Ascending aorta (tissue), 2 donors: Measurements from ENCODE around the gene ECI1. TPM values are rescaled to one million over a fixed set of nuclear protein-coding genes. Genes with fewer than 3 reads are reported as not detected.
"Not testable (repeated sequence)": the region's sequence is repeated elsewhere in the genome, so short reads cannot be mapped to it uniquely, and the experiment has no call there.

Source experiments
- DNase-seq, 2 donors: peaks; one replicate each; pipeline ENCODE4 v3.0.0-alpha.2; 2019; ENCODE audit warnings: low spot score in 2 of 2
- H3K27ac ChIP-seq, 2 donors: fragments of 200-600 bp; sonication (generic); one replicate each; pipeline ENCODE4 v1.5.1; 2016 to 2017; ENCODE audit warnings: mild to moderate bottlenecking in 1 of 2
- H3K27me3 ChIP-seq: fragments of 200-600 bp; sonication (generic); one replicate; pipeline ENCODE4 v1.5.1; 2017
- H3K36me3 ChIP-seq, 2 donors: fragments of 200-600 bp; sonication (generic); one replicate each; pipeline ENCODE4 v1.5.1; 2016
- H3K4me1 ChIP-seq, 2 donors: fragments of 200-600 bp; sonication (generic); one replicate each; pipeline ENCODE4 v1.5.1; 2016 to 2017; ENCODE audit warnings: mild to moderate bottlenecking in 1 of 2
- H3K4me3 ChIP-seq, 2 donors: fragments of 200-600 bp; sonication (generic); one replicate each; pipeline ENCODE4 v1.5.1; 2016 to 2017; ENCODE audit warnings: mild to moderate bottlenecking in 1 of 2
- H3K9me3 ChIP-seq, 2 donors: fragments of 200-600 bp; sonication (generic); one replicate each; pipeline ENCODE4 v1.5.1; 2016
- CTCF ChIP-seq, 3 experiments: fragments of 200-600 bp in 2 of 3; fragments of 450-650 bp in 1 of 3; sonication (generic) in 2 of 3; IDR thresholded peaks; one replicate each; pipeline ENCODE4 v1.5.1; 2016 to 2019; ENCODE audit warnings: antibody characterized with exemption in 3 of 3, mild to moderate bottlenecking in 1 of 3, moderate library complexity in 1 of 3
- intact Hi-C: fragments of 100-400 bp; cut with DNase I; formaldehyde crosslinking; loops from one replicate; pipeline ENCODE4 v1.15.1; 2023
- total RNA-seq: library from RNA; depleted of rRNA; stranded (reverse); fragments of >200 nt; gene quantifications from one replicate; pipeline ENCODE4 v1.1.0, GENCODE V29; 2016

ECI1 gene
- total RNA-seq, 1 donor from 2014 or later, result 10.9 TPM

GRCh38 chr16:2263026-2263425 lies 11.6 kb upstream of the ECI1 start:
- H3K36me3 ChIP-seq, result peaks cover 54 to 62% of the 10 kb centered on the region in 2 donors
- not testable (repeated sequence) for H3K27ac ChIP-seq, H3K9me3 ChIP-seq, H3K4me3 ChIP-seq, H3K4me1 ChIP-seq, H3K27me3 ChIP-seq, DNase-seq
- intact Hi-C loops, result loop anchor here (10.0 kb wide), 1 partner anchor 162 kb away; the partner anchor contains the start of gene CCNF

GRCh38 chr16:2260250-2260649 lies 8.9 kb upstream of the ECI1 start:
- DNase-seq, result no peak
- Histone ChIP-seq H3K36me3 (peaks cover 77 to 89% of the 10 kb centered on the region in 2 donors), H3K4me1 (no peaks in the 10 kb centered on the region), H3K9me3 (no peaks in the 10 kb centered on the region), H3K27ac (no peak overlapping the region), H3K4me3 (no peak overlapping the region), H3K27me3 (no peaks in the 10 kb centered on the region)
- TF ChIP-seq CTCF (IDR thresholded peaks at IDR 0.05), result no peak
- intact Hi-C loops, result loop anchor here (10.0 kb wide), 1 partner anchor 165 kb away; the partner anchor contains the start of gene CCNF

GRCh38 chr16:2258530-2258929 lies 7.1 kb upstream of the ECI1 start:
- H3K4me1 ChIP-seq, H3K9me3 ChIP-seq, H3K4me3 ChIP-seq, H3K27ac ChIP-seq, H3K27me3 ChIP-seq, DNase-seq: not testable (repeated sequence)
- peaks cover 88 to 98% of the 10 kb centered on the region in 2 donors for H3K36me3 ChIP-seq
- intact Hi-C loops, result loop anchor here (10.0 kb wide), 1 partner anchor 234 kb away; the partner anchor contains the start of gene NHERF2

GRCh38 chr16:2257726-2258125 lies 6.3 kb upstream of the ECI1 start:
- intact Hi-C loops, result loop anchor here (10.0 kb wide), 1 partner anchor 233 kb away; the partner anchor contains the start of gene NHERF2
- no peak for DNase-seq
- Histone ChIP-seq H3K27me3 (no peaks in the 10 kb centered on the region), H3K9me3 (no peaks in the 10 kb centered on the region), H3K4me1 (no peaks in the 10 kb centered on the region), H3K27ac (no peak overlapping the region), H3K36me3 (peaks cover 86 to 98% of the 10 kb centered on the region in 2 donors), H3K4me3 (no peak overlapping the region)
- TF ChIP-seq CTCF (IDR thresholded peaks at IDR 0.05), result no peak

- Histone ChIP-seq H3K4me1 (peaks cover 5 to 6% of the 10 kb centered on the region in 2 donors), H3K27ac (no peak overlapping the region), H3K4me3 (no peak overlapping the region), H3K36me3 (peaks cover 75 to 87% of the 10 kb centered on the region in 2 donors), H3K27me3 (no peaks in the 10 kb centered on the region), H3K9me3 (no peaks in the 10 kb centered on the region)
- no peak for TF ChIP-seq CTCF (IDR thresholded peaks at IDR 0.05)
- DNase-seq, result no peak
- intact Hi-C loops, result loop anchor here (10.0 kb wide), 1 partner anchor 232 kb away; the partner anchor contains the start of gene NHERF2
Measured at GRCh38 chr16:2256531-2257140, 5.2 kb upstream of the ECI1 start.

- H3K4me1 ChIP-seq, result peaks cover 10 to 11% of the 10 kb centered on the region in 2 donors
- H3K36me3 ChIP-seq, result peaks cover 48 to 55% of the 10 kb centered on the region in 2 donors
- H3K9me3 ChIP-seq, result no peaks in the 10 kb centered on the region
- no peak overlapping the region for H3K27ac ChIP-seq
- intact Hi-C loops, result loop anchor here (5.0 to 10.0 kb wide), 2 partner anchors 41 to 228 kb away; partner anchors contain the start of genes BRICD5, NHERF2 and PGP
- H3K4me3 ChIP-seq, result no peak overlapping the region
- no peak for DNase-seq
- TF ChIP-seq CTCF (IDR thresholded peaks at IDR 0.05), result no peak
- no peaks in the 10 kb centered on the region for H3K27me3 ChIP-seq
Measured at GRCh38 chr16:2253293-2253692, 1.9 kb upstream of the ECI1 start.
